IgD-negative memory B cell (primary cell): ENCODE measurements around the gene SPOCD1. TPM values are rescaled to one million over a fixed set of nuclear protein-coding genes. Genes with fewer than 3 reads are reported as not detected.
"Not testable (repeated sequence)": the region's sequence is repeated elsewhere in the genome, so short reads cannot be mapped to it uniquely, and the experiment has no call there.

Experiments
- H3K27ac Mint-ChIP-seq, 3 donors: one replicate each; pipeline ENCODE4 v1.8.0; 2020 to 2022; ENCODE audit warnings: mild to moderate bottlenecking in 3 of 3, mixed read lengths in 3 of 3, moderate library complexity in 1 of 3
- H3K27me3 Mint-ChIP-seq: one replicate; pipeline ENCODE4 v1.8.0; 2021; ENCODE audit warnings: mixed read lengths
- H3K36me3 Mint-ChIP-seq: one replicate; pipeline ENCODE4 v1.8.0; 2020; ENCODE audit warnings: mild to moderate bottlenecking, mixed read lengths
- H3K4me1 Mint-ChIP-seq, 3 donors: one replicate each; pipeline ENCODE4 v1.8.0; 2020 to 2022; ENCODE audit warnings: mixed read lengths in 3 of 3, mild to moderate bottlenecking in 1 of 3
- H3K4me3 Mint-ChIP-seq, 4 donors: one replicate each; pipeline ENCODE4 v1.8.0; 2020 to 2022; ENCODE audit warnings: mild to moderate bottlenecking in 4 of 4, mixed read lengths in 4 of 4, moderate library complexity in 3 of 4
- H3K9me3 Mint-ChIP-seq, 3 donors: one replicate each; pipeline ENCODE4 v1.8.0; 2020 to 2021; ENCODE audit warnings: mixed read lengths in 3 of 3, mild to moderate bottlenecking in 1 of 3
- polyA plus RNA-seq: library from polyadenylated mRNA; unstranded; fragments of 300-500 nt; fragmentation: Illumina TruSeq; gene quantifications from one replicate; pipeline ENCODE4 v1.2.3, GENCODE V29; 2021

Gene SPOCD1
- polyA plus RNA-seq, 1 donor from 2014 or later: not detected

- H3K9me3 Mint-ChIP-seq: no peaks in the 10 kb centered on the region
- H3K27me3 Mint-ChIP-seq: no peaks in the 10 kb centered on the region
- no peaks in the 10 kb centered on the region for H3K4me1 Mint-ChIP-seq
- H3K4me3 Mint-ChIP-seq: no peak overlapping the region
- H3K36me3 Mint-ChIP-seq: peaks cover 1% of the 10 kb centered on the region
- no peak overlapping the region for H3K27ac Mint-ChIP-seq
These were observed 21.8 kb upstream of the SPOCD1 start for GRCh38 chr1:31837451-31838158.

- peaks cover 1% of the 10 kb centered on the region for H3K36me3 Mint-ChIP-seq
- no peaks in the 10 kb centered on the region for H3K4me1 Mint-ChIP-seq
- no peak overlapping the region for H3K4me3 Mint-ChIP-seq
- no peaks in the 10 kb centered on the region for H3K9me3 Mint-ChIP-seq
- no peak overlapping the region for H3K27ac Mint-ChIP-seq
- H3K27me3 Mint-ChIP-seq: no peaks in the 10 kb centered on the region
These were observed 20.8 kb upstream of the SPOCD1 start for GRCh38 chr1:31836638-31837037.

- Mint-ChIP-seq H3K4me1 (peaks cover 0 to 3% (median 0%) of the 10 kb centered on the region in 3 donors), H3K27ac (no peak overlapping the region), H3K4me3 (no peak overlapping the region), H3K27me3 (no peaks in the 10 kb centered on the region), H3K9me3 (no peaks in the 10 kb centered on the region), H3K36me3 (peaks cover 1% of the 10 kb centered on the region)
These were observed 19.6 kb upstream of the SPOCD1 start for GRCh38 chr1:31835415-31835814.

- Mint-ChIP-seq H3K9me3 (no peaks in the 10 kb centered on the region), H3K27ac (no peak overlapping the region), H3K36me3 (no peaks in the 10 kb centered on the region), H3K4me1 (peaks cover 0 to 3% (median 0%) of the 10 kb centered on the region in 3 donors), H3K4me3 (no peak overlapping the region), H3K27me3 (no peaks in the 10 kb centered on the region)
These were observed 18.7 kb upstream of the SPOCD1 start for GRCh38 chr1:31834501-31834900.

- Mint-ChIP-seq H3K9me3 (no peaks in the 10 kb centered on the region), H3K27me3 (no peaks in the 10 kb centered on the region), H3K4me3 (no peak overlapping the region), H3K27ac (no peak overlapping the region), H3K4me1 (peaks cover 14 to 19% (median 15%) of the 10 kb centered on the region in 3 donors), H3K36me3 (no peaks in the 10 kb centered on the region)
These were observed 15.9 kb upstream of the SPOCD1 start for GRCh38 chr1:31831397-31832378.

DNA sequence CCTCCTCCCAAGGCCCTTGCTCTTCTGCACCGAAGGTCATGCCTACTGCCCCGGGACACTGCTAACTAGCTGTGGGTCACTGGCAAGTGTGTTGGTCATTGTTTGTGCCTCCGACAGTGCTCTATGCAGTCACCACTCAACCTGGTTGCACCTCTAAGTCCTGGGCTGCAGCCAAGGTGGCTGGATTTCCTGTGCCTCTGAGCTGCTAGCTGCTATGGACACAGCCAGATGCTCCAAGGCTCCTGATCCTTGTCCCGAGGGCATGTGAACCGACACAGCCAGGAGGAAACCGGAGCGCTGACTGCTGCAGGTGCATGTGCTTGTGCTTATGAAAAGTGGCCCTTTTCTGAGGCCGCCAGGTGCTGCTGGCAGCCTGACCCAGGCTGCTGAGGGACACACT, 14.7 kb upstream of the SPOCD1 start:
- Mint-ChIP-seq H3K4me1 (peaks cover 16 to 21% (median 18%) of the 10 kb centered on the region in 3 donors), H3K36me3 (no peaks in the 10 kb centered on the region), H3K4me3 (no peak overlapping the region), H3K27me3 (no peaks in the 10 kb centered on the region), H3K27ac (peak overlapping the region in 1 of 3 donors; percentile 16), H3K9me3 (no peaks in the 10 kb centered on the region)

DNA sequence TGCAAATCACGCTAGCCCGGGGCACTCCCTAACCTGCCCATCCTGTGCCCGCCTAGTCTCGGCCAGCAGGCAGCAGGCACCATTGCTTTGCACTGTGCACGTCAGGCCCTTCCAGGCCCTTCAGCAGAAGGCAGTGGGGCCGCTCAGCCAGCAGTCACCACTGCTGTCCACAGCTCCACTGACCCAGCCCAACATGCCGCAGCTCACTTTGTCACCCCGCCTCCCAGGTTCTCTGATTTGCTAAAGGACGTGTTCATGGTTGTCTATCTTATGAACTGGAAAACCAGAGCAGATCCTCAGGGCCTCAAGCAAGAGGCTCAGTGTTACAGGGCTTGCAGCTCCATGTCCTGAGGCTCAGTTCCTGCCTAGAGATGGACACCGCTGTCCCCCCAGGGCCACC, 14.2 kb upstream of the SPOCD1 start:
- Mint-ChIP-seq H3K36me3 (no peaks in the 10 kb centered on the region), H3K27ac (no peak overlapping the region), H3K4me3 (no peak overlapping the region), H3K27me3 (no peaks in the 10 kb centered on the region), H3K4me1 (peaks cover 16 to 21% (median 18%) of the 10 kb centered on the region in 3 donors), H3K9me3 (no peaks in the 10 kb centered on the region)

DNA sequence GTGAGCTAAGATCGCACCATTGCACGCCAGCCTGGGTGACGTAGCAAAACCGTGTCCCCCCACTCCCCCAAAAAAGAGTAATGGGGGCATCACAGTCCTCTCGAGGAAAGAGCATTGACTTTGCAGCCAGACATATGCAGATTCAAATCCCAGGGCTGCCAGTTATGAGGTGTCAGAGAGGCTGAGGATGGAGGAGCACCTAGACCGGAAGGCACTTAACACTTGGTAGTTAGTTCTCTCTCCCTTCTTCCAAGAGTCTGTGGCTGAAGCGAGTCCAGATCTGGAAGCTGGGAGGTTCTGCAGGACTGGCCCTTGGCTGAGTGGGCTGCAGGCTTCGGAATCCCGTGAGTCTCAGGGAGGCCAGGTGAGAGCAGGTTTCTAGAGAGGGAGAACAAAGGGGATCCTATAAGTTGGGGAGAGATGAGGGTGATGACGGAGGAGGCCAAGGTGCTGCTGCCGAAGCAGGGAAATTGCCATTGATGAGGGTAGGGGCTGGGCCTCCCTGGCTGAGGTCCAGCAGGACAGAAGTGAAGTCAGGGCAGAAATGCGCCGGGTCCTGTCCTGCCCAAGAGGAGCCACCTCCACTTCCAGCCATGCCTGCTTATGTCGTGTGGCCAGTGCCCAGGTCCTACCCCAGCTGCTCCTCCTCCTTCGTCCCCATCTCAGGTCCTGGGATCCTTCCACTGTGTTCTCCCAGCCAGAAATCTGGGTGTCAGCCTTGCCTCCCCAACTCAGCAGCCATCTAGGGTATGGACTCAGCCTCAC, 13.3 kb upstream of the SPOCD1 start:
- no peaks in the 10 kb centered on the region for H3K9me3 Mint-ChIP-seq
- H3K4me3 Mint-ChIP-seq: peak overlapping the region in 1 of 4 donors; percentile 63
- no peaks in the 10 kb centered on the region for H3K36me3 Mint-ChIP-seq
- H3K27ac Mint-ChIP-seq: no peak overlapping the region
- H3K4me1 Mint-ChIP-seq: peaks cover 16 to 21% (median 18%) of the 10 kb centered on the region in 3 donors
- H3K27me3 Mint-ChIP-seq: no peaks in the 10 kb centered on the region

- H3K4me1 Mint-ChIP-seq: peaks cover 16 to 21% (median 18%) of the 10 kb centered on the region in 3 donors
- peak overlapping the region in 2 of 3 donors; percentile 49 to 86 for H3K27ac Mint-ChIP-seq
- no peak overlapping the region for H3K4me3 Mint-ChIP-seq
- H3K9me3 Mint-ChIP-seq: no peaks in the 10 kb centered on the region
- H3K36me3 Mint-ChIP-seq: no peaks in the 10 kb centered on the region
- H3K27me3 Mint-ChIP-seq: no peaks in the 10 kb centered on the region
These were observed 12.5 kb upstream of the SPOCD1 start for GRCh38 chr1:31828341-31828740.

- Mint-ChIP-seq H3K27ac (no peak overlapping the region), H3K4me1 (peaks cover 16 to 18% (median 18%) of the 10 kb centered on the region in 3 donors), H3K36me3 (no peaks in the 10 kb centered on the region), H3K9me3 (no peaks in the 10 kb centered on the region), H3K27me3 (no peaks in the 10 kb centered on the region), H3K4me3 (no peak overlapping the region)
These were observed 8.0 kb upstream of the SPOCD1 start for GRCh38 chr1:31823780-31824179.

DNA sequence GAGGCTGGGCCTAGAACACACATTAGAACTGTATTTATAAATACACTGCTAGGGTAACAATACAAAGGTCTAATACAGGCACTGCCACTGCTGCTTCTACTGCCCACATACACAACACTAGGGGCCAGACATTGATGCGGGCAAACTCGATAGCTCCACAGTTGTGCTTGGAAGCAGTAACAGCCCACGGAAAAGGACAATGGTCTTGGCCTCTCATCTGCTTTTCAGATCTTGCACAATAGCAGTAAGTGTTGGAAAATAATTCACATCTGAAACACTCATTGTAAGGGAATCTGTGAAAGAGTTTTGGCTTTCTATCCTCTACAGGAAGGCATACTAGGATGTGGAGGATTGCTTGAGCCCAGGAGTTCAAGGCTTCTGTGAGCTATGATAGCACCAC, 6.9 kb upstream of the SPOCD1 start:
- H3K4me1 Mint-ChIP-seq: peaks cover 12 to 14% (median 14%) of the 10 kb centered on the region in 3 donors
- no peaks in the 10 kb centered on the region for H3K9me3 Mint-ChIP-seq
- H3K4me3 Mint-ChIP-seq: no peak overlapping the region
- H3K36me3 Mint-ChIP-seq: no peaks in the 10 kb centered on the region
- no peaks in the 10 kb centered on the region for H3K27me3 Mint-ChIP-seq
- no peak overlapping the region for H3K27ac Mint-ChIP-seq

- H3K9me3 Mint-ChIP-seq, H3K4me3 Mint-ChIP-seq, H3K27ac Mint-ChIP-seq, H3K36me3 Mint-ChIP-seq, H3K27me3 Mint-ChIP-seq: not testable (repeated sequence)
- peaks cover 15 to 19% (median 17%) of the 10 kb centered on the region in 3 donors for H3K4me1 Mint-ChIP-seq
These were observed 4.4 kb upstream of the SPOCD1 start for GRCh38 chr1:31820196-31820595.

DNA sequence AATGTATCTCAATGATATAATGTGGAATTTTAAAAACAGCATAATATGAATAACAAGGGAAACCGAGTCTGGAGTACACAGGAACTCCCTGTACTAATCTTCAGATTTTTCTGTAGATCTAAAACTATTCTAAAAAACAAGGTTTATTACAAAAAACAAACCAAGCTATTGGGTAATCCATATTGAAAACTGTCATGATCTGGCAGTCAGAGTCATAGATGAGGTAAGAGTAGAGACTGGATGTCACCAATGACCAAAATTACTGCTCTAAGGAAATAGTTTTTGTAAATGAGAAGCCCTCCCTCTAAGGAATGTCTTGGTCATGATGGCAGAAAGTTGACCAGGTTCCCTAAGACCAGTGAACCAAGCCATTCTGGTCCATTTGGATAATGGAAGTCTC, 2.4 kb upstream of the SPOCD1 start:
- Mint-ChIP-seq H3K27ac (no peak overlapping the region), H3K27me3 (no peaks in the 10 kb centered on the region), H3K4me3 (peak overlapping the region in 1 of 4 donors; percentile 43), H3K9me3 (no peaks in the 10 kb centered on the region), H3K36me3 (no peaks in the 10 kb centered on the region), H3K4me1 (peaks cover 15 to 19% (median 17%) of the 10 kb centered on the region in 3 donors)

- H3K4me1 Mint-ChIP-seq: peaks cover 15 to 20% (median 19%) of the 10 kb centered on the region in 3 donors
- peak overlapping the region in 2 of 4 donors; percentile 54 to 72 for H3K4me3 Mint-ChIP-seq
- H3K36me3 Mint-ChIP-seq, H3K27me3 Mint-ChIP-seq, H3K9me3 Mint-ChIP-seq: not testable (repeated sequence)
- H3K27ac Mint-ChIP-seq: peak overlapping the region in 2 of 3 donors; percentile 18 to 19
These were observed 1.1 kb upstream of the SPOCD1 start for GRCh38 chr1:31816947-31817346.

DNA sequence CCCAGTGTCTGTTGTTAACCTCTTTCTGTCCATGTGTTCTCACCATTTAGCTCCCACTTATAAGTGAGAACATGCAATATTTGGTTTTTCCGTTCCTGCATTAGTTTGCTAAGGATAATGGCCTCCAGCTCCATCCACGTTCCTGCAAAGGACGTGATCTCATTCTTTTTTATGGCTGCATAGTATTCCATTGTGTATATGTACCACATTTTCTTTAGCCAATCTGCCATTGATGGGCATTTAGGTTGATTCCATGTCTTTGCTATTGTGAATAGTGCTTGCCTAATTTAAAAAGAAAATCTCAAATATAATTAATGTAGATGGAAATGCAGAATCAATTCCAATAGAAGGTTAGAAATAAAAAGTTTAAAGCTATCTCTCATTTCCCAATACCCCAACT, 679 bp upstream of the SPOCD1 start:
- Mint-ChIP-seq H3K27ac (peak overlapping the region in 1 of 3 donors; percentile 18), H3K4me1 (peaks cover 15 to 20% (median 19%) of the 10 kb centered on the region in 3 donors), H3K4me3 (peak overlapping the region in 2 of 4 donors; percentile 54 to 72)
- H3K27me3 Mint-ChIP-seq, H3K36me3 Mint-ChIP-seq, H3K9me3 Mint-ChIP-seq: not testable (repeated sequence)
